Lower leg skin (tissue), 4 donors: ENCODE measurements around the gene KICS2. TPM values are rescaled to one million over a fixed set of nuclear protein-coding genes. Genes with fewer than 3 reads are reported as not detected.

Source experiments
- DNase-seq, 2 donors: peaks; one replicate each; pipeline ENCODE4 v3.0.0-alpha.2; 2019; ENCODE audit warnings: low spot score in 2 of 2
- H3K4me3 ChIP-seq: fragments of 200-600 bp; sonication (generic); 2 replicates; pipeline ENCODE4 v1.5.1; 2017; ENCODE audit warnings: mild to moderate bottlenecking, low read depth; ENCODE audit not compliant: poor library complexity, severe bottlenecking
- POLR2A ChIP-seq, 2 donors: fragments of 450-650 bp; IDR thresholded peaks; one replicate each; pipeline ENCODE4 v1.6.1; 2016 to 2017; ENCODE audit warnings: antibody characterized with exemption in 2 of 2, mild to moderate bottlenecking in 1 of 2, moderate library complexity in 1 of 2
- WGBS, 2 donors: methylation state at CpG; one replicate each; pipeline ENCODE4 v1.1.5; 2018; 5-methylcytosine and 5-hydroxymethylcytosine counted together
- intact Hi-C: fragments of 100-400 bp; cut with DNase I; formaldehyde crosslinking; loops from one replicate; pipeline ENCODE4 v1.15.0; 2023; ENCODE audit warnings: low total_unique reads
- total RNA-seq, 4 donors: library from RNA; depleted of rRNA; stranded (reverse); fragments of >200 nt; gene quantifications; one replicate each; pipeline ENCODE4 v1.1.0, GENCODE V29; 2016
- TF ChIP-seq, protein P1 (sequence below), 3 donors: fragments of 450-650 bp; IDR thresholded peaks; one replicate each; pipeline ENCODE4 v1.5.1; 2016; ENCODE audit warnings: antibody characterized with exemption in 3 of 3, mild to moderate bottlenecking in 3 of 3, moderate library complexity in 2 of 3

KICS2 gene
- total RNA-seq, 4 donors from 2014 or later: 10.1 to 24.6 (median 16.4) TPM

DNA sequence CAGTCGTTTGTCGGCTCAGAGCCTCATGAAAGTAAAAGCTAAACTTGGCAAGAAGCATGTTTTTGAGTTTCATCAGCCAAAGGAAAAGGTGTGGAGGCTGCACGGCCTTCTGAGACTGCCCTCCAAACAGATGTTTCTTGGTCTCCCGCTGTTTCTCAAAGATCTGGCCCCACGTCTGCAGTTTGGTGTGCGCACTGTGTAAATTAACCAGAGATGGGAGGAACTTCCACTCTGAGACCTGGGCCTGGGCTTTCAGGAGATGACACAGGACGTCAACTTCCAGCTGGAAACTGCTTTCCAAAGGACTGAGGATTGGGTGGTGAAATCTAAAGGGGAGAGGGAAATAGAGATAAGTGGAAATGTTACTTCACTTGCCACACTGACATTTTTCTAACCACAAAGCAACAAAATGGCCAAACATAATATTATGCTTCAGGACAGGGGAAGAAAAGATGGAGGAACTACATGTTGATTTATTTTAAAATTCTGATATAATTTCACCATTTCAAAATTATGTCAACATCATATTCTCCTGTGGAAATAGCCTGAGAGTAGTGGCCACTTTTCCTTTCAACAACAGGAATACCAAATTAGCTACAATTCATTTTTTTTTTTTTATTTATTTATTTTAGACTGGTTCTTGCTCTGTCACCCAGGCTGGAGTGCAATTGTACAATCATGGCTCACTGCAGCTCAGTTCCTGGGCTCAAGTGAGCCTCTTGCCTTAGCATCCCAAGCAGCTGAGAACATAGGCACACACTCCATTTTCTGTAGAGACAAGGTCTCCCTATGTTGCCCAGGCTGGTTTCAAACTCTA, 27.6 kb downstream of the KICS2 start:
- no peak overlapping the region for H3K4me3 ChIP-seq
- intact Hi-C loops: no loop called here
- TF ChIP-seq, protein P1, sequence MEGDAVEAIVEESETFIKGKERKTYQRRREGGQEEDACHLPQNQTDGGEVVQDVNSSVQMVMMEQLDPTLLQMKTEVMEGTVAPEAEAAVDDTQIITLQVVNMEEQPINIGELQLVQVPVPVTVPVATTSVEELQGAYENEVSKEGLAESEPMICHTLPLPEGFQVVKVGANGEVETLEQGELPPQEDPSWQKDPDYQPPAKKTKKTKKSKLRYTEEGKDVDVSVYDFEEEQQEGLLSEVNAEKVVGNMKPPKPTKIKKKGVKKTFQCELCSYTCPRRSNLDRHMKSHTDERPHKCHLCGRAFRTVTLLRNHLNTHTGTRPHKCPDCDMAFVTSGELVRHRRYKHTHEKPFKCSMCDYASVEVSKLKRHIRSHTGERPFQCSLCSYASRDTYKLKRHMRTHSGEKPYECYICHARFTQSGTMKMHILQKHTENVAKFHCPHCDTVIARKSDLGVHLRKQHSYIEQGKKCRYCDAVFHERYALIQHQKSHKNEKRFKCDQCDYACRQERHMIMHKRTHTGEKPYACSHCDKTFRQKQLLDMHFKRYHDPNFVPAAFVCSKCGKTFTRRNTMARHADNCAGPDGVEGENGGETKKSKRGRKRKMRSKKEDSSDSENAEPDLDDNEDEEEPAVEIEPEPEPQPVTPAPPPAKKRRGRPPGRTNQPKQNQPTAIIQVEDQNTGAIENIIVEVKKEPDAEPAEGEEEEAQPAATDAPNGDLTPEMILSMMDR (IDR thresholded peaks at IDR 0.05): no peak
- WGBS, 2 donors: 93 to 94% methylated on average over 7 of the region's 7 CpGs
- DNase-seq: no peak

DNA sequence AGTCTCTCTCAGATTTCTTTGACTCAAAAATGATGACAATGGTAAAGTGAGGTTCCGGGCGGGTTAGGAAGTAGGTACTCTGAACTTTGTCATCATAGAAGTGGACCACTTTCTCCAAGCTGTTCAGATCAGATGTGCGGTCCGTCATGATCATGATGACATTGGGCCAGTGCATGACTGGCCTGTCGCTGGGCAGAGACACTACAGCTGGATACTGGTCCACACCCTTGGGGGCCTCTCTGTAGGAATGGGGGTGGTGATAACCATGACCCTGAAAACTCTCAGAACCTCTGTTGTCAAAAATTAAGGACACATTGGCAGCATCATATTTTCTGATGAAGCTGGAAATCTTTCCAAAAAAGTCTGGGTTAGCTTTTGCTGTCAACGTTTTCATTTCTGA, 28.2 kb downstream of the KICS2 start:
- 94 to 95% methylated on average over 6 of the region's 6 CpGs for WGBS, 2 donors
- TF ChIP-seq, protein P1 (IDR thresholded peaks at IDR 0.05): no peak
- no peak for TF ChIP-seq POLR2A (IDR thresholded peaks at IDR 0.05)
- intact Hi-C loops: no loop called here
- DNase-seq: no peak
- H3K4me3 ChIP-seq: no peak overlapping the region

DNA sequence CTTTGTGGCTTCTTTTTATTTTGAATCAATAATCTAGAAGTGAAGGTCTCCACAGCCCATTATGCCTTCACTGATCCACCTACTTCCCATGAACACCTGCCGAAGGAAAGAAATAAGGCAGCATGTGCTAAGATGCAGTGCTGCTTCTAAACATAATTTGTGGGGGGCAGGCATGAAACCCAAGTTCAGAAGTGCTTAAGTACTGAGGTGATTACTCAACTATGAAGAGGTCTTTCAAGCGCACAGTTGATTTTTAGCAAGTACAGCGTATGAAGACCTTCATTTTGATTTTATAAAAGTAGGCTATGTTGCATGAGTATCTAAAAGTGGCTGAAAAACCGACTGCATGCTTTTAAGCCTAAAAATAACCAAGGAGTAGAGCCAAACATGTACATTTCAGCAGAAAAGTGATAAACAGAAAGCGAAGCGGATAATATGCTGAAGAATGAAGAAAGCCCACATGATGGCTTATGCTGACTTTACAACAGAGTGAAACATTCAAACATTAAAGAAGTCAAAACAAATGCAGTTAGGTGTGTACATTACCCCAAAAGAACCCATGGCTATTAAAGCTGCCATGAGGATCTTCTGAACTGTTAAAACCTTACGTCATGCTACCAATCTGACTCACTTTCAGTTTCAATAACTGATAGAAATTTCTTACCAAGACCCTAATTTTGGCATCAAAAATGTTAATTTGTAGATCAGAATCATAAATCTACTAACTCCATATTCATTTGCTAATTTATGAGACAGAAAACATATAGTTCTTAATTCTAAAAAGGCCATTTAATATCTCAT, 29.3 kb downstream of the KICS2 start:
- 89 to 91% methylated on average over 7 of the region's 7 CpGs for WGBS, 2 donors
- TF ChIP-seq POLR2A (IDR thresholded peaks at IDR 0.05): no peak
- TF ChIP-seq, protein P1 (IDR thresholded peaks at IDR 0.05): no peak
- intact Hi-C loops: no loop called here
- no peak overlapping the region for H3K4me3 ChIP-seq
- no peak for DNase-seq

DNA sequence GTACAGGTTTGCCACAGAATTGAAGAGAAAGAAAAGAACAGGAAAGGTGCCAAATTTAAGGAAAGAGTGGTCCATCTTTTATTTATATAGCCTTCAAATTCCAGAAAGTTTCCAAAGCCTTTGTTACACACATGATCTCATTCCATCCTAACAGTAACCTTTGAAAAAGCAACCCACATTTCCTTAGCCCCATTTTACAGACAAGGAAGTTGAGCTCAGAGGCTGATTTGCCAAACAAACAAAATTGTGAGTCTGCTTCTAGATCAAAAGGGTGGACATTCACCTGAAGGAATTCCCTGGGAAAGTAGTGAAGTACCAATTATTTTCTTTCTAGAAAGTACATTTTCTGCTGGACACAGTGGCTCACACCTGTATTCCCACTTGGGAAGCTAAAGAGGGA, 32.0 kb downstream of the KICS2 start:
- DNase-seq: no peak
- no peak overlapping the region for H3K4me3 ChIP-seq
- intact Hi-C loops: no loop called here
- TF ChIP-seq, protein P1 (IDR thresholded peaks at IDR 0.05): no peak

DNA sequence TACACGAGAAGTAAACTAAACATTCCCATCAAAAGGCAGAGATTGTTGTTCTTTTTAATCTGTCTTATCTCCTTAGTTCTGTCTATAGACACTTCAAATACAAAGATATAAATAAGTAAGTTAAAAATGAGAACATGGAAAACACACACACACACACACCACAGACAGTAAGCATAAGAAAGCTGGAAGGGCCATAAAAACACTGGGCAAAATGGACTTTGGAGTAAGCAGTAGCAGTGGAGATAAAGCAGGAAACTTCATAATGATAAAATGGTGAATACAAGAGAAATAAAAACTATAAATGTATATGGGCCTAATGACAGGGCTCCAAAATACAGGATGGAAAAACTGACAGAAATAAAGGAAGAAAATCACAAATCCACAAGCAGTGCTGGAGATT, 32.6 kb downstream of the KICS2 start:
- TF ChIP-seq, protein P1 (IDR thresholded peaks at IDR 0.05): no peak
- intact Hi-C loops: no loop called here
- WGBS, 2 donors: 93 to 97% methylated on average over 1 of the region's 1 CpG
- H3K4me3 ChIP-seq: no peak overlapping the region
- DNase-seq: no peak
